Activated CD8-positive, alpha-beta memory T cell treated with anti-CD3 and anti-CD28 coated beads, Interleukin-2, amount 50 U/mL, for 1 hour (primary cell): ENCODE results near the gene S100A4.

Experiments used
- DNase-seq: peaks from one replicate; pipeline ENCODE4 v3.0.0-alpha.2; 2020; ENCODE audit errors: extremely low read depth

S100A4 gene

DNA sequence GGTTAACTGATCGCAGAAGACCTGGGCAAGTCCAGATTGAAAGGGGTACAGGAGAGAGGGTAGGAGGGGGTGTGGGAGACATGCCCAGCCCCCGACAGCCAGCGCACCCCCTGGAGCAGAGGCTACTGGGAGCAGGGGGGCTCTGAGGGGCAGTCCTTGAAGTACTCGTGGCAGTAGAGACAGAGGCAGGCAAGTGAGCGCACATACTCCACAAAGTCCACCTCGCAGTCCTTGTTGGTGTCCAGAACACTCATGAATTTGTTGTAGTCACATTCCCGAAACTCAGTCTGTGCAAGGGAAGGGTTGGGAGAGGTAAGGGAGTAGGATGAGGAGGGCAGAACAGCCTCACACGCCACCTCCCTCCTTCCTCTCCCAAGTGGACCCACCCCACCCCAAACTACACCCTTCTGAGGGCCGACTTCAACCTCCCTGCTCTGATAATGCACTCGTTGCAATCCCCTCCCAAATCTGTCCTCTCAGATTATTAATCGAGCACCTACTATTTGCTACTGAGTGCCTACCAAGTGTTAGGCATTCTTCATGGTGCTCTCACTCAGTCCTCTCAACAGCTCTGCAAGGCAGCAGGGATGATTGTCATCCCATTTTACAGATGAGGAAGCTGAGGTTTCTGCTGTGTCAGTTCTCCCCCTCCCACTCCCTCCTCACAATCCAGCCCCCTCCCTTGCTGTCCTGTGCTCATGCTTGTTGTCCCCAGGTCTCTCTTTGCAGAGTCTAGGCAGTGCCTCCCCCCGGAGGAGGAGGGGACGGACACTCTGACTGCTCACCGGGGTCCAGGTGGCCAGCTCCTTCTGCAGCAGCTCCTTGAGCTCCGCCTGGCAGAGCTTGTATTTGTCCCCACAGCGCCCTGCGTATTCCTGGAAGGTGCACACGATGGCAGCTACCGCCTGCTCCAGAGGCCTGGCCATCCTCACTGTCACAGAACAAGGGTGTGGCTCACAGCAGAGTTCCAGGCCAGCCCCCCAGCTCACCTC lies 2.2 kb upstream of the S100A4 start:
- DNase-seq: no peak

DNA sequence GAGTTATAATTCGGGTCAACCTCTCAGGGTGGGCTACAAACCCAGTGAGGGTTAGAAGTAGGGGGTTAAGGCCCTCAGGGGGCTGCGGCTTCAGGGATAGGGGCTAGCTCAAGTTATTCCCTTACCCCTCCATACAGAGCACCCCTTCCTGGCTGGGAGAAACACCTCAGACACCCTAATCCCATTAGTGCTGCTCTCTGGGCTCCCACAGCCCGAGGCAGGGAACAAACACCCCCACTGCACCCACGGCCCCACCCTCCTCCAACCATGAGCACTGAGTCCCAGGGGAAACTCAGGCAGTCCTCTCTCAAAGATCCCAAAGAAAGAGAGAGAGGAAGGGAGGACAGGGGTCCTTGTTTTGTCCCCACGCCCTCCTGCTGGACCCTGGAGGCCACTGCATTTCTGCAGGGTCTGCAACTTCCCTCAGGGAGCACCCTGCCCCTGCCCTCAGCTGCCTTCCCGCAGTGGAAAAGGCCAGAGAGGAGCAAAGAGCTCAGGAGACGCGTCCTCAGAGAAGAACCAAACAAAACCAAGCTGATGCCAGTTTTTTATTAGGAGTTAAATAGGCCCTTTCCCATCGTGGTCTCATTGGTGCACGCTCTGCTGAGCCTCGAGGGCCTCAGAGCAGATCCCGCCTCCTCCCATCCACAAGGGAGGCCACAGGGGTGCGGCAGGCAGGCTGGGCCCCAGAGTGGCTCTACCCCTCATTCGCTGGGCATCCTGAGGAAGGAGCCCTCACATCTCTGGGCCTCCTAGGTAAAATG lies 1.4 kb upstream of the S100A4 start:
- no peak for DNase-seq

DNA sequence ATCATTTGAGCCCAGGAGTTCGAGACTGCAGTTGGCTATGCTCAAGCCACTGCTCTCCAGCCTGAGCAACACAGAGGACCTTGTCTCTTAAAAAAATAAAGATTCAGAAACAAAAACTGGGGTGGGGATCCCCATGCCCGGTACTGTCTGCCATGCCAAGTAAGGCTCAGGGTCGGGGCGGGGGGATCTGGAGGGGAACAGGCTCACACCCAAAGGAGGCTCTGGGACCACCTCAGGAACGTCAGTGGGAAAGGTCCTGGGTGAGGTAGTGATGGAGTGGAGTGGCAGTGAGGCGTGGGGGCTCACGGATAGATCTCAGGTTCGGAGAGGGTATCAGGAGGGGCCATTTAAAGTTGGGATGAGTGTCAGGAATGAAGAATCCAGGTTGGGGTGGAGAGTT lies 765 bp upstream of the S100A4 start:
- DNase-seq: no peak

DNA sequence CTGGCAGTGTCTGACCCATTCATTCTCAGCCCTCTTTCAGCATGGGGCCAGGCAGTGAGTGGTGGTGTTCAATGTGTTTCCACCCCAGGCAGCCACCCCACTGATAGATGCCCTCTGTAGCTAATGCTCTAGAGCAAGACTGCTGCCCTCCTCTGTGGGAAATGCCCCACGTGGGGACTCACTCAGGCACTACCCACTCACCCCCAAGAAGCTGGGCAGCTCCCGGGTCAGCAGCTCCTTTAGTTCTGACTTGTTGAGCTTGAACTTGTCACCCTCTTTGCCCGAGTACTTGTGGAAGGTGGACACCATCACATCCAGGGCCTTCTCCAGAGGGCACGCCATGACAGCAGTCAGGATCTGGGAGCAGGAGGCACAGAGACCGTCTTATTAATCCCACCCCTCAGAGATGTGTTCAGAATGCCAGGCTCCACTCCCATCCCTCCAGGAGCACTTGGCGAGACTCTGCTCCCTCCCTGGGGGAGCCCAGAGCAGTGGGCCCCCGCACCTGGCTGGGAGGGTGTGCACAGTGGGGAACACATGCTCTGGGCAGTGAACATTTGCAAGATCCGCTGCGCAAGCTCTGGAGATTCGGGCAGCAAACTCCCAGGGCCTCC lies 1.0 kb downstream of the S100A4 start:
- DNase-seq: no peak

DNA sequence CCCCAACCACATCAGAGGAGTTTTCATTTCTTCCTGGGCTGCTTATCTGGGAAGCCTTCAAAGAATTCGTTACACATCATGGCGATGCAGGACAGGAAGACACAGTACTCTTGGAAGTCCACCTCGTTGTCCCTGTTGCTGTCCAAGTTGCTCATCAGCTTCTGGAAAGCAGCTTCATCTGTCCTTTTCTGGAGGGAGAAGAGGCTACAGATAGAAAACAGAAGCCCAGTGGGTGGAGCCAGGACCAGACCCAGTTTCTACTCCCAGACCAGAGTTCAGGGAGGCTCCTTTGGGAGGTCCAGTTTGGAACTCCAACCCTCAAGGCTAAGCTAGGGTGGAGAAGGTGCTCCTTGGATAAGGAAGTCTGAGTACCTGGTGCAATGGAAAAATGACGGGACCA lies 1.9 kb downstream of the S100A4 start:
- no peak for DNase-seq

DNA sequence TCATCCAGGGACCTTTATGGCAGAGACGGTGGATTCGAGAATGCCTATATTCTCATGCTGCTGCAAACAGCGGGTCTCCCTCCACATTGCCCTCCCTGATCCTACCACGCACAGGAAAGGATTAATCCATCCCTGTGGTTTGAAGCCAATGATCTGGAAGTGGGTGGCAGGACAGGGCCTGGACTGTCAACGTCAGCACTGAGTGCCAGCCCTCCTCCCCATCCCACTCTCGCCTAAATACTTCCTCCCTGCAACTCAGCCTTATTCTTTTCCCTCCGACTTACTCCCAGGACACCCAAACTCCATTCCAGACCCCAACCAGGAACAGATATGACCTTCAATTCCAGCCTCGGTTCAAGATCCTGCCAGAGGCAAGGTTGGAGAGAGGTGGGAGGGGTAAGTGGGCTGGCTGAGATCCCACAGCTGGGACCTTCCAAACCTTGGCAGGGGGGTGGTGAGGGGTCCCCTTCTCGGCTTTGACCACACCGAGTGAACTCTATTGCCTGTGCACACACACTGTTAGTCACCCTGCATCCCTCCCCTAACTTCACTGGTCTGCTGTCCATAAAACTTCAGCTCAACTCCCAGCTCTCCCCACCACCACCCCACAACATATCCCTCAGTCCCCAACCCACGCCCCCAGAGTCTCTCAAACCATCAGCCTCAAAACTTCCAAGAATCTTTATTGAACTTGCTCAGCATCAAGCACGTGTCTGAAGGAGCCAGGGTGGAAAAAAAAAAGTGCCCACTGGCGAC lies 2.5 kb downstream of the S100A4 start:
- no peak for DNase-seq

DNA sequence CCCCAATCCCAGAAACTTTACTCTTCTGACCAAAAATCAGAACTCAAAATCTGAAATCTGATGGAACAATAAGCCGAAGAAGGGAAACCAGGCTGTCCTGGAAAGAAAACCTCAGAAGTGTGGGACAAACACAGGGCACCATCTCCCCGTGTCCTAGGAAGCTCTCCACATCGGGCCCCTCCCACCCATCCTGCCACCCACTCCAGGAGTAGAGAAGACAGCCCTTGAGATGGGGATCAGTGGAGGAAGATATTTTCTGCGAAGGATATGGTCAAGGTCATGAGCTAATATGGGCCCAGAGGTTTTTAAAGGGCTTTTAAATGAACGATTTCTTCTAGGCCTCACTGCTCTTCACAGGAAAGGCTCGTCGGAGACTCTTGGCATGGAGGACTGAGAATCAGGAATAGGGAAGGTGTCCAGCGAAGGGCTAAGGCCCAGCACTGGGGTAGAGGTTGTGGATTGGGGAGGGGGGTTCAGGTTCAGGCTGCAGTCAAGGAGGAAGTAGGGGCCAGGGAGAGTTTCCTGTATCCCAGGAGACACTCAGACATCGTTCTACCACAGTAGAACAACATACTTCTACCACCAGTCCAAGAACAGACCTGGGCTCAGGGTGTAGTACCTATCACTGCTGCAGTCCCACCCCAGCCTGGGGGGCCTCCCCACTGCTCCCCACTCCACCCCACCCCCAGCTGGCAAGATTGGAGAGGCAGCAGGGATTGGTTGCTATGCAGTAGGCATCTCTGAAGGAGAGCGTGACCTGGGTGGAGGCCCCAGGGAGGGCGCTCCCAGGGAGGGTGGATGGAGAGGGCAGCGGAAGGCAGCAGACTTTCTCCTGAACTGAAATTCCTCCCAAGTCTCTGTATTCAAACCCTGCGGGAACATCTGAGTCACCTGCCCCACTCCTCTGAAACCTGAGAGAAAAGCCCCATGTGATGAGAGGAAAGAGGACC lies 3.7 kb downstream of the S100A4 start:
- DNase-seq: no peak

DNA sequence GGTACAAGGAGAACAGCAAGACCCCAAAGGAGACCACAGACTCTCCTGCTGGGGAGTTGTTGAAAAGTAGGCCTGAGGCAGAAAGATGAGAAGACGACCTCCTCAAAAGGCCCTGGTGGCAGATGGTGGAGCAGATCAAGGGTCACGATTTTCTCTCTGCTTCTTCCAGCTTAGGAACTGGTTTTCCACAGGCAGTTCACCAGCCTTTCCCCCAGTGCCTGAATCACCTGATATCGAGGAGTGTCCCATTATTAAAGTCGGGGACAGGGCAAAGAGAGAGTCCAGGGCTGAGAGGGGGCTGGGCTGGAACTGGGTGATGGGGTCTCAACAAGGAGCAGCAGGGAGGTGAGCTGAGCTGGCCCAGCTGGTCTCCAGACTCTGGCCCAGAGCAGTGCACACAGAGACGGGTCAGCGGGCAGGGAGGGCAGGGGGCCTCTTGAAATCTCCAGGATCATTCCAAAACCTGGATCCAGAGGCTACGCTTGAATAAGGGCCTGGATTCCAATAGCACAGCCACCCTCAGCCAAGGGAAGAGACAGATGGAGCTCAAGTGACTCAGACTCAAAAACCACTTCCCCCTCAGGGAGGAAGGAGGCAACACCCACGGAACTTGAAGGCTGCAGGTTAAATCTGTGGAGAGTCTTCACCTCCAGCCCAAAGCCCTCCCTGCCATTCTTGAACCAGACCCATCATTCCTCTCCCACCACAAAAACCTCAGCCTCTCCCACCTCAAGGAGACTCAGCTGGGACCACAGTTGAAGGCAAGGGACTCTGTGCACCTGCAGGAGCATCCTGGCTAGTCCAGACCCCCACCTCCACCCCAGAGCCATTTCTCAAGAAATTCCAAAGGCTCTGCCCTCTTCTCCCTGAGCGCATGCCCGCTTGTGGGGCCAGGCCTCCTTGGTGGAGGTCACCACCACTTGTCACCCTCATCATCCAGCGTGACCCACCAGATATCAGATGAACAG lies 4.9 kb downstream of the S100A4 start, which contains the start of gene S100A5:
Gene S100A5 (minus strand): TSS at position 541 of the 968 bp plus-strand sequence. CDS start 743 bp downstream, outside the sequence.
- DNase-seq: no peak

DNA sequence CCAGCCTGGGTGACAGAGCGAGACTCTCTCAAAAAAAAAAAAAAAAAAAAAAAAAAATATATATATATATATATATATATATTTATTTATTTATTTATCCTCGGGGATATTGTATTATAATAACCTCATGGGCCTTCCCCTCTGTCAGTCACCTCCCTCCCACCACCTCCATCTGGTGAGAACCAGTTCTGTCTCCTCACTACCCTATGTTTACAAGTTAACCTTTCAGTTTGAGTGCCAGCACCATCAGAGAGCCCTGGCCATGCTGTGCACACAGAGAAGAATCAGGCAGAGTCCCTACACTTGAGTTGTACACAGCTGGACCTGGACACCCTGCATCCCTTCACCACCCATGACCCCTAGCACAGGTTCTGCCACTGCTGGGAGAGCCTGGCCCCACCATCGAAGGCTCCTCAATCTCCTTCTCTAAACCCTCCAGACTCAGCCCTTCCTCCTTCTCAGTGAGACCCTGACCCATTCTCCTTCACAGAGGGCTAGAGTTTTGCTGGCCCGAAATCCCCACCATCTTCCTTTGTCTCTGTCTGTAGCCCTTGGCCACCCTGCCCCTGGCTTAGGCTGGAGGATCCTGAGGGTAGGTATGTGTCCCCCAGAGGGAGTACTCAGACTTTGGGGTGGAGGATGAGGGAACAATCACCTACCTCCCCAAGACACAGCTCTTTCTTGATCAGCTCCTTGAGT lies 6.1 kb downstream of the S100A4 start:
- no peak for DNase-seq

DNA sequence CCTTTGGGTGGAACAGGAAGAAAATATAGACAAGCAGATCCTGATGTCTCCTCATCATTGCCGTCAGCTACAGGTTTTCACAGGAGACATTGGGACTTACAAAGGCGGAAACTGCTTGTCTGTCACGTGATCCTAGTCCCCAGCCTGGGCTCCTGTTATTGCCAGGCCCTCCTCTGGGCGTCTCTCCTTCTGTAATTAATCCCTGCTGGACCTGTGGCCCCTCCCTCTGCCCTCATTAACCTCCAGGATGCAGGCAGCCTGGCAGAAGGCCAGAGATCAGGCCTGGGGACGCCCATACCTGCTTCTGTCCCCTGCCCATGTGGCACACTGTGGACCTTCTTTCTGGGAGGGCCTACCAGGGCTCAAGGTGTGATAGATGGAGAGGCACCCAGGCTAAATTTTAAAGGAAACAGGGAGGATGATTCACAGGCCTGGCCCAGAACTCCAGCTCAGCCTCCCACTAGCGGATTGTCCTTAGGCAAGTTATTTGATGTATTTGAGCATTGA lies 7.2 kb downstream of the S100A4 start:
- no peak for DNase-seq

DNA sequence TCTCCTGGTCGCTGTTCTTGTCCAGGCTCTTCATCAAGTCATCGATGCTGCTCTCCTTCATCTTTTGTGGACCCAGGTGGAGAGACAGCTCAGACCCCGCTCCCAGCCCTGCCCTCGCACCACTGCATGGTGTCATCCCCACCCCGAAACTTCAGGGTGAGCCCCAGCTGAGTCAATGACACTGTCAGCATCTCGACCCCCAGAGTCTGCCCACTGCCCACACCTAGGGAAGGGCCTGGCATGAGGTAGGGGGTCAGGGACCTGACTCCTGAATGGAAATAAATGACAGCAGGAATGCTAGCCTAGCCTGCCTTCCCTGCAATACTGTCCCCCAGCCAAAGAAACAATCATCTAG lies 8.3 kb downstream of the S100A4 start:
- no peak for DNase-seq

DNA sequence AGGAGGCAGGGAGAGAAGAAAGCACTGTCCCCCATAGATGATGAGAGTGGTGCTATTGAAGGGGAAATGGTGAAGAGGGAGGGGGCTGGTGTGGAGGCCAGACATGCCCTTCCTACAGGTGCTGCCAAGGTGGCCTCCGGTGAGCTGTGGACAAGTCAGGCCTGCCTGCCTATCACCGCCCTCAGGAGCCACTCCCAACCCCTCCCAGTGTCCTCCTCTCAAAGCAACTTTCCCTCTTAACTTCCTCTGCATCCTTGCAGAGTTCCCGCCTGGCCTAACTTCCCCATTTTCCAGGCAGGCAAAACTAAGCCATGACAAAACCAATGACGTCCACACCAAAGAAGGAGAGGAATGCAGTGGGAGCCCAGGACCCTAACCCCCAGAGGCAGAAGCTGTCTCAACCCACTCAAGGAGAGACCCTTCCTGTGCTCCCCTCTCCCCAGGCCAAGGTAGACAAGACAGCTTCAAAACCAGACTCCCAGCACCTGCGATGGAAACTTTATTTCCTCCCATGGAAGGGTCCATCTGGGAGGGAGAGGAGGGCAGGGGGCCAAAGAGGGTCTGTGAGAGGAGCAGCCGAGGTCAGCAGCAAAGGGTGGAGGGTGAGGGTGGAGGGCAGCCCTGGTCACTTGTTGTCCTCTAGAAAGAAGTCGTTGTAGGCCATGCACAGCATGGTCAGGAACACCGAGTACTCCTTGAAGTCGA lies 8.8 kb downstream of the S100A4 start:
- DNase-seq: no peak

DNA sequence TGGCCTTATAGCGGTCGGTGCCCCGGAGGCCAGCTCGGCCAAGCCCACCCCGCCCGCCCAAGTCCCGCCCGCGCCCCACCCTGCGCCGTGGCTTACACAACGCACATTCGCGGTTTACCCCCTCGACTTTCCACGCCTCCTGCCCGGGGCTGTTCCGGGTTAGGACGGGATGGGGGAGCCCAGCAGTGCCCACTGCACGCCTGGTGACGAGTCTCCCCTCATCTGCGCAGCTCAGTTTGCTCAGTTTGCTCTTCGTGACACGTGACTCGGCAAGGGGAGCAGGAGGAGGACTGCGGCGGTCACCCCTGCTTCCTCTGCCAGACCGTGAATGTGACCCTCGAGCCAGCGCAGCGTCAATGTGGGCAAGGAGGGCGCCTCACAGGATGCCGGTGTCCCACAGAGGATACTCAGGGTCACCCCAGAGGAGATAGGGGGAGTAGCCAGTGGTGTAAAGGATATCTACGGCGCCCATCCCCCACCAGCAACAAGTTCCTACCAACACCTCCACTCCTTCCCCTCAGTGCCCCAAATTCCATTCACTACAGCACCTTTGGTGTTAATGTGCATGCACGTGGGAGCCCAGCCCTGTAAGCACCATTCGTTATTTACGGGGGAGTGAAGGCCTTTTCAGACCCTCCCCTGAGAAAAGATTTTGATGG lies 9.5 kb downstream of the S100A4 start:
- DNase-seq: peak; percentile 63

DNA sequence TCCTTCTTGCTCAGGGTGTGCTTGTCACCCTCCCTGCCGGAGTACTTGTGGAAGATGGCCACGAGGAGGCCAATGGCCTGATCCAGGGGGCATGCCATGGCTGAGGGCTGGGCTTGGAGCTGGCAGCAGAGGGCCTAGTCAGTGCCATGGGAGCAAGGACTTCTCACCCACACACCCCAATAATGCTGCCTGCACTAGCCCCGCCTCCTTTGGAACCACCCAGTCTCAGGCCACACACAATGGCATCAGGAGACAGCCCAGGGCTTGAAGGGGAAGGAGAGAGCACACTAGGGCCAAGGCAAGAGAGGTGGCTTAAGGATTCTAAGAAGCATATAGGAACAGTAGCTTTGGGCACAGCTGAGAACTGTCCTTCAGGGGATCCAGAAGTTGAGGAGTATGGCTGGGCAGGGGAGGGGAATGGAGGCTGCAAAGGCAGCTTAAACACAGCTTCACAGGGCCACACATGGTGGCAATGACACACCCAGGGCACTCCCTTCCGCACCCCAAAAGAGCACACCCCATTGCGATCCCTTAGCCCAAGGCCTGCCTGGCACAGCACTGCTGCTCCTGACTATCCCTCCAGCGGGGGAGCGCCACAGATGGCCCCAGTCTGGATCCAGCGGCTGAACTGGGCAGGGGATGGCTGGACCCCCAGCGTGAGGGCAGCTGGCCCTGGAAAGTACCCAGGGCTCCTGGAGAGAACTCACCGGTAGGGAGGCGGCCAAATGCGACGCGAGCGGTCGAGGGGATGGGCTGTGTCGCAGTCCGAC lies 10.2 kb downstream of the S100A4 start, which contains the start of gene S100A6:
Gene S100A6 (minus strand): TSS at position 750 of the 770 bp plus-strand sequence. CDS start 652 bp downstream, at position 98.
- no peak for DNase-seq

DNA sequence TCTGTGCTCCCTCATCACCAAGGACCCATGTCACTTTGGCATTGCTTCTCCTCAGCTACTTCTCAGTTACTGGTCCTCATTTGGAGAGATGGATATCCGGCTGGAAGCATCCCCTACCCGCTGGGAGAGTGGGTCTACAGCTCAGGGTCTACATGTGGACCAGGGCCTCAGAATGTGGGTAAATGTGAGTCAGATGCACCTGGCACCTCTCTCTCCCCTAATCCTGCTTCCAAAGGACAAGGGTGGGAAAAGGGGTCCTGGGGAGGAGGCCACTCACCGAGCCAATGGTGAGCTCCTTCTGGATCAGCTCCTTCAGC lies 10.7 kb downstream of the S100A4 start:
- DNase-seq: no peak

DNA sequence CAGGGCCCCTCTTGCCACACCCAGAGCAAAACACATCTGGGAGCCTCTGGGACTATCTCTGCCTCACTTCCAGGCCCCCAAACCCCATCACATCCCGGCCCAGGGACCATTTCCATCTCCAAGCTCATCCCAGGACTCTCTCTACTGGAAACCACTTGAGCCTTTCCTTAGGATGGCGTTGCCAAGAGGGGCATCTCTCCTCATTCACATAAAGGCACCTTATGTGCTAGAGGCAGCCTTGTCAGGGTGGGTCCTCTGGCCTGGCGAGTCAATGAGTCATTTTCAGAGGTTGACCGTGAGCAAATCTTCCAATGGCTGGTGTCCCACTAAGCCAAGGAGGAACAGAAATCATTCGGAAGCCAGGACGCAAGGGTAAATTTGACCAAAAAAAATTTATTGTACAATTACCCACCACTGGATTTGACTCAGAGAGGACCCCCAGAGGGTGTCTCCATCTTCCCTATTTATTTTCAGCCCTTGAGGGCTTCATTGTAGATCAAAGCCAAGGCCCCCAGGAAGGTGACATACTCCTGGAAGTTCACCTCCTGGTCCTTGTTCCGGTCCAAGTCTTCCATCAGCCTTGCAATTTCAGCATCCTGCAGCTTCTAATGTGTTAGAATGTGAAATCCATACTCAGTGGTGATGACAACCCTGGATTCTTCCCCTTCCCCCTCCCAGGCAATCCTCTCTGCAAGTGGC lies 11.2 kb downstream of the S100A4 start:
- DNase-seq: no peak
